HS-5 (cell line): ENCODE measurements around the gene INAVA.

Source experiments
- DNase-seq: peaks from one replicate; pipeline ENCODE4 v3.0.0-alpha.2; 2012; ENCODE audit warnings: low read depth

Gene INAVA

DNA sequence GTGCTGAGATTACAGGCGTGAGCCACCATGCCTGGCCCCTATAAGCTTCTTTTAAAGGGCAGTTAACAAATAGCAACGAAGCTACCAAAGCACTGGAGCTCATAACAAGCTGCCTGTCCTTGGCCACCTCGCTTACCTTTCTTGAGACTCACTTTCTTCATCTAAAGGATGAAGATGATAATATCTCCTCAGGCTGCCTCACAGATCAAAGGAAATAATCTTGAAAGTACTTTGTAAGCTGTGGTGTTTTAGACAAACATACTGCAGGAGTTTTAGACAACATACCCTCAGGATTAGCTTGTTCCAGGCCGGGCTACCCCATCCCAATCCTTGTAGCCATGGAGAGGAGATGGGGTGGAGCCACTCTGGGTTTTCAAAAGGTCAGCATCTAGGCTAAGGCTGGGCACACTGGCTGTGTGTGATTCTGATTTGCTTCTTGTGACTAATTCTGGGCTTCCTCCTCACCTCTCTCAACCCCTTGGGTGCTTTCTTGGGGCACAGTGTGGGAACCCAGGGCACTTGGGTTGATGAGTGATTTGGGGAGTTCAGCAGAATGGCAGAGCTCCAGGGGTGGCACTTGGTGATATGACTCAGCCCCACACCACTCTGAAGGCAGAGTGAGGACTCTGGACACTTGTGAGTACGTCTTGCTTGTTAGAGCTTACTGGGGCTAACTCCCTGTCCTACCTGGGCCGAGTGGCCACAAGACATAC lies 16.7 kb upstream of the INAVA start:
- no peak for DNase-seq

DNA sequence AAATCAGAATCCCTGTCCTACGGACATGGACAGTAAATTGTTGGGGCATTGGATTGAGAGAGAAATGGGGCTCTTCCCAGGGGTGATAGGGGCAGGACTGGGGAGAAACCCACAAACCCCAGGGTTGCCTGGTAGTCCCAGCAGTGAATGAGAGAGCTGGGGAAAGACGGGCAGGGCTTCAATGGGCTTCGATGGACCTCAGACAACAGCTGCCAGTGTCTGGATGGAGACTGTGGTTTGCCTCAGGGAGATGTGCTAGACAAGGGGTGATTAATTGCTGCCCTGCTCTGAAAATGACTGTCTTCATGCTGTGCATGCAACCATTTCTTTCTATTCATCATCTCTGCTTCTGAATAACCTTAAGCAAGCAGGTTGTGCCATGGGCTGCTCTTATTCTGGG lies 14.5 kb upstream of the INAVA start:
- DNase-seq, result no peak

GRCh38 chr1:200883118-200883517 lies 11.6 kb upstream of the INAVA start:
- no peak for DNase-seq

DNA sequence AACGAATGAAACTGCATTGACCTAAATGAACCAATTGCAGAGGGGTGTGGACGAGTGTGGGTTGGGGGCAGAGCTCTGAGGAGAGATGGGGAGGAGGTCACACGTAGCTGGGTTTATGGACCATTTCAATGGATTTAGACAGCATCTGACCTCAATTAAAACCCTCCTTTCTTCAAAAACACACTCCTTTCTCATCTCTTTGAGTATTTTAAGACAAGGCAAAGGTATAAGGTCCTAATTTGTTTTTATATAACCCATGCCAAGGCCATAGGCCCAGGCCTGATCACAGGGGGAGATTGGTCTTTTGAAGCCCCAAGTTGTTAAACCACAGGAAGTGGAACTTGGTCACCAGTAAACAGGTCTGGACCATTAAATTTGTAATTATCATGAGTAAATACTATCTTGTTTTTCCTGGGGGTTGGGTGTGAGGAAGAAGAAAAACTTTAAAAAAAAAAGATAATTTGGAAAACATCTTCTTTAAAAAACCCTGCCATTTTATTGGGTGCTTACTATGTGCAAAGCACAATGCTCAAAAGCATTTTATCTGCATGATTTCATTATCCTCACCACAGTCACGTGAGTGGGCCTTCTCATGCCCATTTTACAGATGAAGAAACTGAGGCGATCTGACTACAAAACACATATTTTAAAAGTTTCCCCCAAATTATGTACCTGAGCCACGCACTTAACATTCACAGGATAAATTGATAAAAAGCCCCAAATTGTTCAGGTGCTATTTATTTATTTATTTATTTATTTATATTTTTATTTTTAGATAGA lies 8.9 kb upstream of the INAVA start:
- no peak for DNase-seq

DNA sequence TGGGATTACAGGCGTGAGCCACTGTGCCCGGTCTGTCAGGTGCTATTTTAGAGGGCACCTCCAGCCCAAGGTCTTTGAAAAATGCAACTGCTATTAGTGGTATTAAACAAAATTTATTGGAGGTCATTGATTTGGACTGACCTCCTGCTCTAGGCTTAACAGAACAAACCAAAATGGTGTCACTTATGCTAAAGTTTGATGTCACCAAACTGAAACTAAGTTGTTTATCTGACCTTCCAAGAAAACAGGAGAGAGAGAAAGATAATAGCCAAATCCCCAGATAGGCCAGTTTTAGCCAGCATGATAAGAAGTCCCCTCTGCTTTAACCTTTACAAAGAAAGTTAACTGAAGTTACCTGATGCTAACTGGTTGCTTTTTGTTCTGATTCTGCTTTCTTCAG lies 8.1 kb upstream of the INAVA start:
- no peak for DNase-seq

- DNase-seq, result no peak
Observed at GRCh38 chr1:200887036-200887435, 7.7 kb upstream of the INAVA start.

- no peak for DNase-seq
Observed at GRCh38 chr1:200887772-200888348, 6.8 kb upstream of the INAVA start.

DNA sequence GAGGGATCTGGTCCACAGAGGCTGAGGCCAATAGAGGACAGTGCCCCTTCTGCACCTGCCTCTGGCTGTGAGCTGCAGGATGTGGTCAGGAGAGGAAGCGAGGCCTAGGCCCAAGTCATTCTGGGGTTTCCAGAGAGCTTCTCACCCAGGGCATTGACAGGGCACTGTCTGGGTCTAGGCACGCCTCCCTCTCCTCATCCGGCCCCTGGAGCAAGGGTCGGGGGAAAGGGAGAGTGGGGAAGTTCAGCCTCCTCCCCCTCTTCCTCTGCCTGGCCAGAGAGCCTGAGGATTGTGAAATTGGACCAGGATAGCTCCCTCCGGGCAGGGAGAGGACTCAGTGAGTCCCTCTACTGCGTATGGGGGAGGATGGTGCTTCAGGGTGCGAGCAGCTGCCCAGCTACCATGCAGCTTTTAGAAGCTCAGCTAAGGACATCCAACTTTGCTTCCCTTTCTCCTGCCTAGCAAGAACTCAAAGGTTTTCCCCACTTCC lies 6.3 kb upstream of the INAVA start:
- DNase-seq, result no peak

DNA sequence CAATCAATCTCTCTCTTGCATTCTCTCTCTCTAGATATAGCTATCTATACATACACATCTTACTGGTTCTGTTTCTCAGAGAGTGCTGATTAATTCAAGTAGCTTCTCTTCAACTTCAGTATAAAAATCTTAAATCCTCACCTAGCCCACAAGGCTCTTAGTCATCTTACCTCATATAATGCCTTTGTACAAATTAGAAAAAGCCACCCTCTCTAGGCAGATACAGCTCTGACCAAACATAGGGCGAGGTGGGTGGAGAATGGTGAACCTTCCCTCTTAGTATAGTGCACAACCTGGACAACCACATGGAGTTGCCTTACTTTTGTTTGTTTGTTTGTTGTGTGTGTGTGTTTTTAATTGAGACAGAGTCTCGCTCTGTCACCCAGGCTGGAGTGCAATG lies 5.1 kb upstream of the INAVA start:
- no peak for DNase-seq

DNA sequence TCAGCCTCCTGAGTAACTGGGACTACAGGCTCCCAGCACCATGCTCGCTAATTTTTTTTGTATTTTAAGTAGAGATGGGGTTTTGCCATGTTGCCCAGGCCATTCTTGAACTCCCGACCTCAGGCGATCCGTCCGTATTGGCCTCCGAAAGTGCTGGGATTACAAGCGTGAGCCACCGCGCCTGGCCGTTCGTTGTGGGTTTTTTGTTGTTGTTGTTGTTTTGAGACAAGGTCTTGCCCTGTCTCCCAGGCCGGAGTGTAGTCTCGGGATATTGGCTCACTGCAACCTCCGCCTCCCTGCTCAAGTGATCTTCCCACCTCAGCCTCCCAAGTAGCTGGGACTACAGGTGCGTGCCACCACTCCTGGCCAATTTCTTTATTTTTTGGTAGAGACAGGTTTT lies 4.7 kb upstream of the INAVA start:
- DNase-seq, result no peak

- peak; percentile 16 for DNase-seq
Observed at GRCh38 chr1:200890818-200891773, 3.6 kb upstream of the INAVA start.

DNA sequence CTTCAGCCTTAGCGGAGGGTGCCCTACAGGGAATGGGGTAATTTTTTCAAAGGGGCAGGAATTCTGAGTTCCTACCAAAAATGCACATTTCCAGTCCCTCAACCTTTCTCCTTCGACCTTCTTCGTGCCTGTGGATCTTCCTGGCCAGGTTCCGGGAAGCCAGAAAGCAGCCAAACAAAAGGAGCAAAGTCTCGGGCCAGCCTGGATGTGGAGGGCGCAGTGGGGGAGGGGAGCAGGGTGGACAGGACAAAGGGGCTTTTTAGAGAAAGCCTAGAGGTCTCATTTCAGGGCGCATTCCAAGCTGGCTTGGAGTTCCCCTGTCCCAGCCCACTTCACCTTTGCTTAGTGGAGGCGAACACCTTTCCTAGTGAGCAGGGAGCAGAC lies 2.9 kb upstream of the INAVA start:
- no peak for DNase-seq

GRCh38 chr1:200892546-200892945 lies 2.2 kb upstream of the INAVA start:
- DNase-seq, result no peak

- no peak for DNase-seq
Observed at GRCh38 chr1:200892958-200893357, 1.7 kb upstream of the INAVA start.

DNA sequence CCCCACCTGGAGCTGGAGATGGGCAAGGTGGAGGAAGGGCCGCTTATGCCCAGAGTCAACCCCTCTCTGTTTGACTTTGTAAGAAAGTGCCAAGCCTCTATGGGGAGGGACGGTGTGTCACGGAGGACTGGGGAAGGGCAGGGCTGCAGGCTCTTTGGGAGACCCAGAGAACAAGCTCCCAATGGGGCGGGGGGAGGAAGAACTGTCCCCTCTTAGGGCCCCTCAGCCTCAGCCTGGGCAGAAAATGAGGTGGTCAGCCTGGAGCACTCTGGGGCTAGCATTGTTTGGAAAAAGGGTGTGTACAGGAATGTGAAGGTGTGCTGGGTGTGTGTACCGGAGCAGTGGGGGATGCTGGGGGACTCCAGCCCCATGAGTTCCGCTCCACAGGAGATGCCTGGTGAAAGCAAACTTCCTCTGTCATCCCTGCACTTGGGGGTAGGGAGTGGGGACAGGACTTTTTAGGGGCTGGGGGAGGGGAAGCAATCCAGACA lies 1.2 kb upstream of the INAVA start:
- DNase-seq, result no peak

DNA sequence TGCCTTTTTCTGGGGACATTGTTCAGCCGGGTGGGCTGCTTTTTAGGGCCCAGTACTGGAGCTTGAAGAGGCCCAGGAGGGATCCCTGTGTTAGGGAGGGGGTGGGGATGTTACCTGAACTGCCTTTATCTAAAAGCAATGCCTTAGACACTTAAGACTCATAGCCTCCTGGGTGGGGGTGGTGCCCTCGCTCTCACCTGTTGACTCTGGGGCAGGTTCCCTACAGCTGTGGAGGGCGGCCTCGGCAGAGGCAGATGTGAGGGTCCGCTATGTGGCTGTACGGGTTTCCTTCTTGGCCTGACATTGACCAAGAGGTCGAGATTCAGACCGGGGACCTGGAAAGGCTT lies 716 bp downstream of the INAVA start:
- DNase-seq, result no peak

DNA sequence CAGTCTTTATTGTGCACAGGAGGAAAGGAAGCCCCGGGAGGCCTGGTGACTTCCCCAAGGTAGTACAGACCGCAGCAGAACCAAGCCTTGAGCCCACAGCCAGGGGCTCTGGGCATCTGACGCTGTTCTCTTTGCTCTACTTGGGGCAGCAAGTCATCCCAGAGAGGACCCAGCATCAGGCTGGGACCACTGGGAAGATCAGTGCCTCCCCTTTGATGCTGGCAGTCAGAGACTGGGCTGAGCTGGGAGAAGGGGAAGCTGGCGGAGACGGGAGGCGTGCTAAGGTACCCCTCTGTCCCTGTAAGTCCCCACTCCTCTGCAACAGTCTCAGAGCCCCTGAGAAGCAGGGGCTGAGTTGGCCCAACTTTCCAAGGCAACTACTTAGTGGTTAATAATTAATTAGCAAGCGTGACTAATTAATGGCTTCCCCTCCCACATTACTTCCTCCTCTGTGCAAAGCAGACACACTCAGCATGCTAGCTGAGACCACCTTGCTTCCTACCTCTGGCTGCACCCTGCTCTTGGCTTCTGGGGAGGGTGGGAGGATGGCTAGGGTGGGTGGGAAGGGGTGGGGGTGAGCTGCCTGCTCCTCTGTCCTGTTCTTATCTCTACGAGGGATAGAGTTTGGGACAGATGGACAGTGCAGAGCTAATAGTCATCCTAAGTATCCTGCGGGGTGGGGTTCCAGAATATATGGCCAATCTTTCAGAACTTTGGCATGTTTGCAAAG lies 1.3 kb downstream of the INAVA start:
- DNase-seq, result no peak

GRCh38 chr1:200896531-200897196 lies 2.0 kb downstream of the INAVA start:
- no peak for DNase-seq

DNA sequence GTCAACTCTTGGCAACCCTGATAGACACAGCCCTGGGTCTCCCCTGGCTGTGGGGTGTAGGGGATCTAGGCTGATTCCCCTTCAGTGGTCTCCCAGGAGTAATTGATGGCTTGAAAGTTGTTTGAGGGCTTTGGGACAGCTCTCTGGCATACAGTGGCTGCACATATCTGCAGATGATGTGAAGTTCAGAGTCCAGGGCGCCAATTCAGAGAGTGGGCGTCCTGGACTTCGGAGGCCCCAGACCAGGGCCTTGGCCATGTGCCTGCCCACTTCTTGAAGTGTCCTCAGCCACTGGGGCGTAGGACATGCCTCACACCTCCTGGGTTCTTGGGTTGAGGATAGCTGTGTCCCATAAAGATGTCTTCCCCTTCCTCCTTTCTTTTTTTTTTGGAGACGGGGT lies 2.6 kb downstream of the INAVA start:
- DNase-seq, result no peak

DNA sequence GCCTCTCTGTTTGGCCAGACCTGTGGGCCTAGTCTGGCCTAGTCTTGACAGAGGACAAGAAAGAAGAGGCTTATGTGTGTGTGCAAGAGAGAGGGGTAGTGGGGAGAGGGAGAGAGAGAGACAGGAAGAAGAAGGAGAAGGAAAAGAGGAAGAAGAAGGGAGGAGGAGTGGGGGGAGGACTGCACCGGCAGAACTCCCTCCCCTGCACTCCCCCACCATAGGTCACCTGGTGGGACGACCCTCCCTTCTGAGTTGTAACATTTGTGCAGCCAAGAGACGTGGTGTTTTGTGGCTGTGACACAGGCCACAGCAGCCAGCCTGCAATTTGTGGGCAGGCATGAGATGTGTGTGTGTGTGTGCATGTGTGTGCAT lies 4.3 kb downstream of the INAVA start:
- no peak for DNase-seq

DNA sequence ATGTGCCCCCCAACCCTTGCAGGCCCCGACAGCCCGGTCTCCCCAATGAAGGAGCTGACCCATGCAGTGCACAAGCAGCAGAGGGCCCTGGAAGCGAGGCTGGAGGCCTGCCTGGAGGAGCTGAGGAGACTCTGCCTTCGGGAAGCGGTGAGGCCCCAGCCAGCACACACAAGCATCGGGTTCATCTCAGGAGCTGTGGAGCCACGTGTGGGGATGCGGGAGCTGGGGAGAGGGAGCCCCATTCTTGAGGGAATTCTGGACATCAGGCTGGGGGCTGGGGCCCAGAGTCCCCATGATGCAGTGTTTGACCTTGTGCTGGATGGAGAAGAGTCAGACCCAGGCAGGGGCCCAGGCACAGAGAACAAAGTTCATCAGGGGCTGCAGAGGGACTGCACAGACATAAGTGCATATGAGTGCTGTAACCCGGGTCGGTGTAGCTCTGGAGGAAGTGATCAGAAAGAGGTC lies 4.8 kb downstream of the INAVA start:
- DNase-seq, result no peak
